HCT116 (cell line): Measurements from ENCODE around the gene CAPZA2.
"Not testable (repeated sequence)": the region's sequence is repeated elsewhere in the genome, so short reads cannot be mapped to it uniquely, and the experiment has no call there.

Experiments
- CTCF ChIP-seq, 3 experiments: fragments of 200-600 bp in 1 of 3; sonication (generic) in 1 of 3; IDR thresholded peaks in 2 of 3; conservative IDR thresholded peaks in 1 of 3; 2 replicates each; pipeline ENCODE4 v1.5.1; 2012 to 2017; ENCODE audit warnings: low read depth in 2 of 3, low read length in 2 of 3, antibody characterized with exemption in 1 of 3, borderline replicate concordance in 1 of 3, control low read depth in 1 of 3, mild to moderate bottlenecking in 1 of 3, mixed read lengths in 1 of 3, mixed run types in 1 of 3, moderate library complexity in 1 of 3; ENCODE audit not compliant: insufficient read depth in 1 of 3
- POLR2AphosphoS5 ChIP-seq: IDR thresholded peaks from 2 replicates; pipeline ENCODE4 v1.6.1; 2011; ENCODE audit warnings: mild to moderate bottlenecking, low read depth, low read length, moderate library complexity
- REST ChIP-seq: IDR thresholded peaks from 2 replicates; pipeline ENCODE4 v1.6.1; 2012; ENCODE audit warnings: low read depth
- ZFX ChIP-seq: fragments of 450-650 bp; IDR thresholded peaks from 2 replicates; pipeline ENCODE4 v1.6.1; 2017

- TF ChIP-seq ZFX; CTCF (IDR thresholded peaks at IDR 0.05 in 2 of 3, conservative IDR thresholded peaks at IDR 0.05 in 1 of 3; ENCODE audit: borderline replicate concordance in 1 of 3, insufficient read depth in 1 of 3, low read depth in 2 of 3, low read length in 2 of 3); REST; POLR2AphosphoS5: not testable (repeated sequence)
Measured at GRCh38 chr7:116936844-116937243, 74.5 kb downstream of the CAPZA2 start.
